Chondrocyte (in vitro differentiated cells): ENCODE measurements around the gene ARHGAP32. TPM values are rescaled to one million over a fixed set of nuclear protein-coding genes. Genes with fewer than 3 reads are reported as not detected.

Source experiments
- DNase-seq: peaks from one replicate; pipeline ENCODE4 v3.0.0; 2021; ENCODE audit warnings: mixed read lengths, low spot score
- H3K27ac Mint-ChIP-seq: one replicate; pipeline ENCODE4 v1.8.0; 2021; ENCODE audit warnings: mild to moderate bottlenecking, moderate library complexity, mixed read lengths; ENCODE audit not compliant: unreplicated experiment
- H3K27me3 Mint-ChIP-seq: 2 replicates; pipeline ENCODE4 v1.8.0; 2021; ENCODE audit warnings: low read depth, mixed read lengths
- H3K36me3 Mint-ChIP-seq: 2 replicates; pipeline ENCODE4 v1.8.0; 2021; ENCODE audit warnings: low read depth, mixed read lengths
- H3K4me1 Mint-ChIP-seq: 2 replicates; pipeline ENCODE4 v1.8.0; 2021; ENCODE audit warnings: low read depth, mild to moderate bottlenecking, mixed read lengths
- H3K4me3 Mint-ChIP-seq: one replicate; pipeline ENCODE4 v1.8.0; 2021; ENCODE audit warnings: mild to moderate bottlenecking, moderate library complexity, mixed read lengths; ENCODE audit not compliant: unreplicated experiment
- H3K9me3 Mint-ChIP-seq: 2 replicates; pipeline ENCODE4 v1.8.0; 2021; ENCODE audit warnings: low read depth, mixed read lengths
- CTCF ChIP-seq: fragments of 200-600 bp; sonication (generic); IDR thresholded peaks from 2 replicates; pipeline ENCODE4 v1.5.0; 2021; ENCODE audit warnings: antibody characterized with exemption, mild to moderate bottlenecking, moderate library complexity
- total RNA-seq: library from RNA; stranded (reverse); gene quantifications from 3 replicates; pipeline ENCODE4 v1.2.1, GENCODE V29; 2021

ARHGAP32 gene
- total RNA-seq, 1 donor from 2014 or later, result 15.8 TPM

DNA sequence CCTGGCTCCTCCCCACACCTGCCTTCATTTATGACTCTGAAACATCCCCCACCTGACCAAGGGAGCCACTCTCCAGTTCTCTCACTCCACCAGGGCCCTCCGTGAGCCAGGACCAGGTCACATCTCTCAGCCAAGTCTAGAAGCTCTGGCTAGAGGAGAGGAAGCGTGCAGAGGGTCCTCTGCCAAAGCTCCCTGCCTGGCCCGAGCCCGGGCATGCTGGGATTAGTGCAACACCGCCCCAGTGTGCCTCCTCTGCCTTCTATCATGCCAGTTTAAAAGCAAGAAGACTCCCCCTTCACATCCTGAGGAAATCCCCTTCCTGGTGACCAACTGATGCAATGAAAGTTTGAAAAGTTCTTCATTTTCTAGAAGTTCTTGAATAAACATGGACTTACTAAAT, 272.9 kb downstream of the ARHGAP32 start:
- no peak for TF ChIP-seq CTCF
- no peak for DNase-seq
- peaks cover 7% of the 10 kb centered on the region for H3K4me1 Mint-ChIP-seq
- peaks cover 8% of the 10 kb centered on the region for H3K9me3 Mint-ChIP-seq
- no peak overlapping the region for H3K27ac Mint-ChIP-seq
- H3K27me3 Mint-ChIP-seq, result peaks cover 8% of the 10 kb centered on the region
- no peaks in the 10 kb centered on the region for H3K36me3 Mint-ChIP-seq
- no peak overlapping the region for H3K4me3 Mint-ChIP-seq

- no peak for DNase-seq
- peaks cover 8% of the 10 kb centered on the region for H3K9me3 Mint-ChIP-seq
- H3K4me3 Mint-ChIP-seq, result no peak overlapping the region
- peaks cover 7% of the 10 kb centered on the region for H3K4me1 Mint-ChIP-seq
- TF ChIP-seq CTCF, result no peak
- H3K27ac Mint-ChIP-seq, result no peak overlapping the region
- no peaks in the 10 kb centered on the region for H3K36me3 Mint-ChIP-seq
- H3K27me3 Mint-ChIP-seq, result peaks cover 12% of the 10 kb centered on the region
These were observed 274.9 kb downstream of the ARHGAP32 start for GRCh38 chr11:128917144-128917724.

- H3K9me3 Mint-ChIP-seq, result peaks cover 8% of the 10 kb centered on the region
- H3K27me3 Mint-ChIP-seq, result peaks cover 12% of the 10 kb centered on the region
- TF ChIP-seq CTCF, result no peak
- H3K27ac Mint-ChIP-seq, result no peak overlapping the region
- H3K36me3 Mint-ChIP-seq, result no peaks in the 10 kb centered on the region
- no peak for DNase-seq
- peaks cover 7% of the 10 kb centered on the region for H3K4me1 Mint-ChIP-seq
- no peak overlapping the region for H3K4me3 Mint-ChIP-seq
These were observed 275.4 kb downstream of the ARHGAP32 start for GRCh38 chr11:128916681-128917080.

DNA sequence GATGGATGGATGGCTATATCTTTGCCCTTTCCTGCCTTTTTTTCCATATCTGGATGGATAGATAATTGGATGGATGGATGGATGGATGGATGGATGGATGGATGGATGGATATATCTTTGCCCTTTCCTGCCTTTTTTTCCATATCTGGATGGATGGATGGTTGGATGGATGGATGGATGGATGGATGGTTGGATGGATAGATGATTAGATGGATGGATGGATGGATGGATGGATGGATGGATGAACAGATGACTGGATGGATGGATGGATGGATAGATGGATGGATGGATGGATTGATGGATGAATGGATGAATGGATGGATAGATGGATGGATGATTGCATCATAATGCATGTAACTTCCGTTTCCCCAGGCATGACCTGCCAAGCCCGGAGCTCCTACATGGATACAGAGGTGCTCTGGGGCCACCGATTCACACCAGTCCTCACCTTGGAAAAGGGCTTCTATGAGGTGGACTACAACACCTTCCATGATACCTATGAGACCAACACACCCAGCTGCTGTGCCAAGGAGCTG, 276.0 kb downstream of the ARHGAP32 start:
- Mint-ChIP-seq H3K27ac (no peak overlapping the region), H3K27me3 (peaks cover 11% of the 10 kb centered on the region), H3K9me3 (peaks cover 10% of the 10 kb centered on the region), H3K36me3 (peaks cover 1% of the 10 kb centered on the region), H3K4me3 (no peak overlapping the region), H3K4me1 (peaks cover 7% of the 10 kb centered on the region)
- no peak for TF ChIP-seq CTCF
- DNase-seq, result no peak

DNA sequence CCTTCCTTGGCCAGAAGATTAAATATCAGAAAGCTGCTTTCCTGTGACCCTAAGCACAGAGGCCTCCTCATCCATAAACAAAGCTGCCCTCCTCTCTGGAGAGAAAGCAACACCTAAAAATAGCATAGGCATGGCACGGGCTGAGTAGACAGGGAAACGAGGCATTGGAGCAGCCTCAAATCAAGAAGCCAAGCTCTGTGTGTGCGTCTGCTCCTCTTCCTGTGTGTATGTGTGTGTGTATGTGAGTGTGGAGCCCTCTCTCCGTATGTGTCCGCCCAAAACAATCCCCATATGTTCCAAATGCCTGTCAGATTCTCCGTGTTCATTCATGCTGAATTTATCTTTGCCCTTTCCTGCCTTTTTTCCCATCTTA, 277.0 kb downstream of the ARHGAP32 start:
- no peak overlapping the region for H3K4me3 Mint-ChIP-seq
- peaks cover 8% of the 10 kb centered on the region for H3K27me3 Mint-ChIP-seq
- TF ChIP-seq CTCF, result no peak
- H3K36me3 Mint-ChIP-seq, result peaks cover 1% of the 10 kb centered on the region
- H3K9me3 Mint-ChIP-seq, result peaks cover 10% of the 10 kb centered on the region
- no peak for DNase-seq
- H3K27ac Mint-ChIP-seq, result no peak overlapping the region
- peaks cover 13% of the 10 kb centered on the region for H3K4me1 Mint-ChIP-seq

Other genes starting within 250 kb of the ARHGAP32 start
- gene TP53AIP1, start 249.5 kb downstream of the ARHGAP32 start, total RNA-seq, result 0.17 TPM in 1 of 3 replicates, not detected in the others
- gene BARX2, start 183.5 kb upstream of the ARHGAP32 start, total RNA-seq, result not detected in 3 replicates